ENCODE results near the gene MRPL18.

MRPL18 gene

DNA sequence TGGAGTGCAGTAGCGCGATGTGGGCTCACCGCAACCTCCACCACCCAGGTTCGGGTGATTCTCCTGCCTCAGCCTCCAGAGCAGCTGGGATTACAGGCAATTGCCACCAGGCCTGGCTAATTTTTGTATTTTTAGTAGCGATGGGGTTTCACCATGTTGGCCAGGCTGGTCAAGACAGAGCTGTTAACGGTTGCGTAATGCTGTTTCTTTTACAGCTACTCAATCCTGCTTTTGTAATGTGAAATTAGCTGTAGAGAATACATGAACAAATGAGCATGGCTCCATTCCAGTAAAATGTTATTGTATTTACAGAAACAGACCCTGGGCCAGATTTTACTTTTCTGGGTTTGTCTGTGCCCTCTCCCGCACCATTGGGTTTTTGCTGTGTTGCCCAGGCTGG, 11.7 kb downstream of the MRPL18 start:
- TF ChIP-seq EZH2 (optimal IDR thresholded peaks at IDR 0.05; ENCODE audit: low read depth, low read length) (no peak), EZH2phosphoT487 (IDR thresholded peaks at IDR 0.05; ENCODE audit: low read length) (no peak)
- TF ChIP-seq, protein P1, sequence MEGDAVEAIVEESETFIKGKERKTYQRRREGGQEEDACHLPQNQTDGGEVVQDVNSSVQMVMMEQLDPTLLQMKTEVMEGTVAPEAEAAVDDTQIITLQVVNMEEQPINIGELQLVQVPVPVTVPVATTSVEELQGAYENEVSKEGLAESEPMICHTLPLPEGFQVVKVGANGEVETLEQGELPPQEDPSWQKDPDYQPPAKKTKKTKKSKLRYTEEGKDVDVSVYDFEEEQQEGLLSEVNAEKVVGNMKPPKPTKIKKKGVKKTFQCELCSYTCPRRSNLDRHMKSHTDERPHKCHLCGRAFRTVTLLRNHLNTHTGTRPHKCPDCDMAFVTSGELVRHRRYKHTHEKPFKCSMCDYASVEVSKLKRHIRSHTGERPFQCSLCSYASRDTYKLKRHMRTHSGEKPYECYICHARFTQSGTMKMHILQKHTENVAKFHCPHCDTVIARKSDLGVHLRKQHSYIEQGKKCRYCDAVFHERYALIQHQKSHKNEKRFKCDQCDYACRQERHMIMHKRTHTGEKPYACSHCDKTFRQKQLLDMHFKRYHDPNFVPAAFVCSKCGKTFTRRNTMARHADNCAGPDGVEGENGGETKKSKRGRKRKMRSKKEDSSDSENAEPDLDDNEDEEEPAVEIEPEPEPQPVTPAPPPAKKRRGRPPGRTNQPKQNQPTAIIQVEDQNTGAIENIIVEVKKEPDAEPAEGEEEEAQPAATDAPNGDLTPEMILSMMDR (IDR thresholded peaks at IDR 0.05; ENCODE audit: low read length): no peak
- no peak overlapping the region for H2AFZ ChIP-seq (ENCODE audit: low read length)
- H3K79me2 ChIP-seq (ENCODE audit: low read length): no peaks in the 10 kb centered on the region
- H3K27ac ChIP-seq (ENCODE audit: low read length): no peak overlapping the region
- no peaks in the 10 kb centered on the region for H3K36me3 ChIP-seq (replicated peaks; ENCODE audit: insufficient read depth, low read length)
- no peak overlapping the region for H3K9ac ChIP-seq (ENCODE audit: low read length)
- no peaks in the 10 kb centered on the region for H3F3A ChIP-seq (ENCODE audit: insufficient read depth, low read length)
- no peak for DNase-seq
- H3K9me3 ChIP-seq (replicated peaks; ENCODE audit: insufficient read depth, low read length): no peaks in the 10 kb centered on the region
- H3K27me3 ChIP-seq (replicated peaks; ENCODE audit: insufficient read depth, low read length): no peaks in the 10 kb centered on the region
- no peak overlapping the region for H3K4me3 ChIP-seq (ENCODE audit: low read length)
- no peak overlapping the region for H3K4me2 ChIP-seq (ENCODE audit: low read depth, low read length)
- no peaks in the 10 kb centered on the region for H3K9me2 ChIP-seq (replicated peaks; ENCODE audit: insufficient read depth, low read length)
- no peaks in the 10 kb centered on the region for H4K20me1 ChIP-seq (ENCODE audit: insufficient read depth, low read length)
- H3K4me1 ChIP-seq (ENCODE audit: low read length): no peaks in the 10 kb centered on the region

DNA sequence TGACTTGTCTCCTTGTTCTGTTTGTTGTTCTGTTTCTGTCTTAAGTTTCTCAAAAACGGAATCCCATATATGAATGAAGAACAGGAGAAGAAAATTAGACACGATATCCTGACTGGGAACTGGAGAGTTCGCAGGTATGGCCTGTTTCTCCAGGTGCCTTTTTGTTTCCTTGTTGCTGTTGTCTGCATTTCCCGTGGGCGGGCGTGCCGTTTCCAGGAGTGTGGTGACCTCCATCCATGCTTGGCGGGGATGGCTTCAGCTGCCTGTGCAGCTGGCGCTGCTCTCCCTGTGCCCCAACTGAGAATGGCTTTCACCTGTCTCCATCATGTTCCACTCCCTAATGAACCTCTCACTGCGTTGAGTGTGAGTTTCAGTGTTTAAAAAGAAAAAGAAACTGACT, 14.2 kb downstream of the MRPL18 start:
- Histone ChIP-seq H3K4me3 (ENCODE audit: low read length) (no peak overlapping the region), H3K4me1 (ENCODE audit: low read length) (peaks cover 8% of the 10 kb centered on the region), H4K20me1 (ENCODE audit: insufficient read depth, low read length) (no peaks in the 10 kb centered on the region), H3K9me3 (replicated peaks; ENCODE audit: insufficient read depth, low read length) (no peaks in the 10 kb centered on the region), H3K36me3 (replicated peaks; ENCODE audit: insufficient read depth, low read length) (no peaks in the 10 kb centered on the region), H3K27ac (ENCODE audit: low read length) (no peak overlapping the region), H3K9me2 (replicated peaks; ENCODE audit: insufficient read depth, low read length) (no peaks in the 10 kb centered on the region), H3F3A (ENCODE audit: insufficient read depth, low read length) (no peaks in the 10 kb centered on the region), H2AFZ (ENCODE audit: low read length) (no peak overlapping the region), H3K9ac (ENCODE audit: low read length) (no peak overlapping the region), H3K79me2 (ENCODE audit: low read length) (no peaks in the 10 kb centered on the region), H3K4me2 (ENCODE audit: low read depth, low read length) (no peak overlapping the region), H3K27me3 (replicated peaks; ENCODE audit: insufficient read depth, low read length) (no peaks in the 10 kb centered on the region)
- no peak for DNase-seq
- TF ChIP-seq, protein P1 (IDR thresholded peaks at IDR 0.05; ENCODE audit: low read length): no peak
- TF ChIP-seq EZH2phosphoT487 (IDR thresholded peaks at IDR 0.05; ENCODE audit: low read length) (no peak), EZH2 (optimal IDR thresholded peaks at IDR 0.05; ENCODE audit: low read depth, low read length) (no peak)

DNA sequence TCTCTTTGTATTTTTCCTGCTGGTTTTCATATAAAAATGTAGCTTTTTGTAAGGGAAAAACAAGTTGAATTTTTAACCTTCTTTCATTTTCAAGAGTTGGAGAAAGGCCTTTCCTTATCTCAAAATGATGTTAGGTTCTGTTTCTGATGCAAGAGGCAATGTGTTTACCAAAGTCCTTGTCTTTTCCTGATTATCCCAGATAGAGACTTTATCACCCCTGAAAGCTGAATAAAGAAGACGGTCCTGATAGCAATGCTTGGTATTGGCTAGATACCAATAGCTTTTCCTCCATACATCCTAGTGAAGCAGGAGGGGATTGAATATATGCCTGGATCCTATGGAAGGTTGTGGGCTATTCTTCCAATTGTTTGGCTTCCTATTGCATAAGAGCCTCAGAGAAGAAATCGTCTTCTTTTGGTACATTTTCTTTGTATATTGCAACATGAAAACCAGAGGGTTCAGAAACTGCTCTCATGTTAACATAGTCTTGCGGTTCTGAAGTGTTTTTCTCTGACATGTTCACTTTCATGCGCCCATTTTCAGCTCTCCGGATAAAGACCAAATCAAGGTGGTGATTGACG, 15.3 kb downstream of the MRPL18 start:
- H3K27ac ChIP-seq (ENCODE audit: low read length): no peak overlapping the region
- H3K4me1 ChIP-seq (ENCODE audit: low read length): peaks cover 11% of the 10 kb centered on the region
- DNase-seq: no peak
- H3K27me3 ChIP-seq (replicated peaks; ENCODE audit: insufficient read depth, low read length): no peaks in the 10 kb centered on the region
- H2AFZ ChIP-seq (ENCODE audit: low read length): no peak overlapping the region
- no peaks in the 10 kb centered on the region for H3K79me2 ChIP-seq (ENCODE audit: low read length)
- no peaks in the 10 kb centered on the region for H3K9me2 ChIP-seq (replicated peaks; ENCODE audit: insufficient read depth, low read length)
- H3K9me3 ChIP-seq (replicated peaks; ENCODE audit: insufficient read depth, low read length): no peaks in the 10 kb centered on the region
- no peak overlapping the region for H3K4me3 ChIP-seq (ENCODE audit: low read length)
- H3K36me3 ChIP-seq (replicated peaks; ENCODE audit: insufficient read depth, low read length): no peaks in the 10 kb centered on the region
- H3K9ac ChIP-seq (ENCODE audit: low read length): no peak overlapping the region
- no peaks in the 10 kb centered on the region for H3F3A ChIP-seq (ENCODE audit: insufficient read depth, low read length)
- H4K20me1 ChIP-seq (ENCODE audit: insufficient read depth, low read length): no peaks in the 10 kb centered on the region
- TF ChIP-seq EZH2 (optimal IDR thresholded peaks at IDR 0.05; ENCODE audit: low read depth, low read length): no peak
- no peak for TF ChIP-seq EZH2phosphoT487 (IDR thresholded peaks at IDR 0.05; ENCODE audit: low read length)
- TF ChIP-seq, protein P1 (IDR thresholded peaks at IDR 0.05; ENCODE audit: low read length): no peak
- no peak overlapping the region for H3K4me2 ChIP-seq (ENCODE audit: low read depth, low read length)

All from MM.1S (cell line).